Measurements from ENCODE around the gene ASXL3. TPM values are rescaled to one million over a fixed set of nuclear protein-coding genes. Genes with fewer than 3 reads are reported as not detected.

ASXL3 gene
- polyA plus RNA-seq, 3 donors: not detected

DNA sequence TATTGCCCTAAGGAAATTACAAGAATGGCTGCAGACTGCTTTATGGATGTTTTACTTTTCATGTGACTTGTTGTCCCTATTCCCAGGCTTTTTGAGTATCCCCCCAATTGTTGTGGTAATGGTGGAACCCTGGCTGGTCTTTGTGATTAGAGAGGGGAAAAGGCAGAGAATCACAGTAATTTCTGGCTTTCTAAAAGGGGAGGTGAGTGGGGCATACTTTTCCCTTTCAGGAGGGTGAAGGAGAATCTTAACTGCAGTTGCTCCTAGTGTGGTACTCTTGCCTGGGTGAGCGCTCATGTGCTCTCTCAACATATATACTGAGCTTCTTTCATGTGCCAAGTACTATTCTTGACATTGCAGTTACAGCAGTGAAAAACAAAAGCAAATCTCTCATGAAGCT, 69.3 kb downstream of the ASXL3 start:
- Mint-ChIP-seq H3K4me1 (no peaks in the 10 kb centered on the region), H3K4me3 (no peak overlapping the region), H3K9me3 (no peaks in the 10 kb centered on the region), H3K27me3 (ENCODE audit: low read depth in 3 of 3) (no peaks in the 10 kb centered on the region), H3K27ac (no peak overlapping the region), H3K36me3 (no peaks in the 10 kb centered on the region)
- DNase-seq: no peak
- Histone ChIP-seq H3K36me3 (replicated peaks in 1 of 2; ENCODE audit: control insufficient read depth in 1 of 2, insufficient read depth in 2 of 2, low read length in 2 of 2) (no peaks in the 10 kb centered on the region), H3K4me1 (ENCODE audit: control insufficient read depth in 1 of 2, insufficient read depth in 2 of 2, low read length in 2 of 2) (no peaks in the 10 kb centered on the region), H3K79me2 (ENCODE audit: insufficient read depth, low read length) (no peaks in the 10 kb centered on the region), H3K4me2 (replicated peaks; ENCODE audit: extremely low read depth, low read length, poor library complexity, severe bottlenecking) (no peak overlapping the region), H3K9ac (ENCODE audit: insufficient read depth, low read length, poor library complexity, severe bottlenecking) (no peak overlapping the region), H3K27ac (ENCODE audit: low read depth in 1 of 2, low read length in 2 of 2) (no peak overlapping the region), H2AFZ (ENCODE audit: insufficient read depth, low read depth, low read length, poor library complexity, severe bottlenecking) (no peak overlapping the region), H3K4me3 (replicated peaks in 1 of 3; ENCODE audit: low read depth in 2 of 3, low read length in 3 of 3) (no peak overlapping the region), H3K9me3 (replicated peaks in 1 of 2; ENCODE audit: control insufficient read depth in 1 of 2, insufficient read depth in 1 of 2, low read length in 2 of 2) (no peaks in the 10 kb centered on the region), H4K20me1 (ENCODE audit: insufficient read depth, low read length) (no peaks in the 10 kb centered on the region), H3K27me3 (ENCODE audit: control insufficient read depth in 2 of 2, insufficient read depth in 2 of 2, low read length in 2 of 2) (no peaks in the 10 kb centered on the region)
- TF ChIP-seq, protein P1, sequence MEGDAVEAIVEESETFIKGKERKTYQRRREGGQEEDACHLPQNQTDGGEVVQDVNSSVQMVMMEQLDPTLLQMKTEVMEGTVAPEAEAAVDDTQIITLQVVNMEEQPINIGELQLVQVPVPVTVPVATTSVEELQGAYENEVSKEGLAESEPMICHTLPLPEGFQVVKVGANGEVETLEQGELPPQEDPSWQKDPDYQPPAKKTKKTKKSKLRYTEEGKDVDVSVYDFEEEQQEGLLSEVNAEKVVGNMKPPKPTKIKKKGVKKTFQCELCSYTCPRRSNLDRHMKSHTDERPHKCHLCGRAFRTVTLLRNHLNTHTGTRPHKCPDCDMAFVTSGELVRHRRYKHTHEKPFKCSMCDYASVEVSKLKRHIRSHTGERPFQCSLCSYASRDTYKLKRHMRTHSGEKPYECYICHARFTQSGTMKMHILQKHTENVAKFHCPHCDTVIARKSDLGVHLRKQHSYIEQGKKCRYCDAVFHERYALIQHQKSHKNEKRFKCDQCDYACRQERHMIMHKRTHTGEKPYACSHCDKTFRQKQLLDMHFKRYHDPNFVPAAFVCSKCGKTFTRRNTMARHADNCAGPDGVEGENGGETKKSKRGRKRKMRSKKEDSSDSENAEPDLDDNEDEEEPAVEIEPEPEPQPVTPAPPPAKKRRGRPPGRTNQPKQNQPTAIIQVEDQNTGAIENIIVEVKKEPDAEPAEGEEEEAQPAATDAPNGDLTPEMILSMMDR (IDR thresholded peaks at IDR 0.05): no peak
- no CpG with 5 or more reads among the region's 1 CpG for WGBS (ENCODE audit: insufficient coverage)
- intact Hi-C loops (cut with micrococcal nuclease): no loop called here

DNA sequence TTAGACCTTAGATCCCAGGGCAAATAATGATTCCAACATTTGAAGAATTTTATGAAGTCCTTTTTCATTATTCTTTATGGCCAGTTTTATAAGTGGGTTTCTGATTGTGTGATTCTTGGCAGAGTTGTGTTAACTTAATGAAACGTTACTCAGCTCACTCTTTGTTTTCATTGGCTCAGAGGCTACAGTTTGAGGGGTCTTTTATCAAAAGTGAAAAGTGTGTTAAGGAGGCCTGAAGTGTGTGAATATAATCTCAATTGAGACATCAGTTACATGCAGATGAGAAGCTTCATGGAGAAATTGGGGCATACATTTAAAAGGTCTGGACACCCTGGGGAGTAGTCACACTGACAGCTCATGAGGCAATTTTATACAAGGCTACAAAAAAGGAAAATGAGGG, 74.6 kb downstream of the ASXL3 start:
- H3K9me3 ChIP-seq (replicated peaks in 1 of 2; ENCODE audit: control insufficient read depth in 1 of 2, insufficient read depth in 1 of 2, low read length in 2 of 2): no peaks in the 10 kb centered on the region
- H2AFZ ChIP-seq (ENCODE audit: insufficient read depth, low read depth, low read length, poor library complexity, severe bottlenecking): no peak overlapping the region
- 60% methylated on average over 1 of the region's 1 CpG for WGBS (ENCODE audit: insufficient coverage)
- Mint-ChIP-seq H3K27ac (no peak overlapping the region), H3K27me3 (ENCODE audit: low read depth in 3 of 3) (no peaks in the 10 kb centered on the region), H3K4me1 (no peaks in the 10 kb centered on the region), H3K9me3 (no peaks in the 10 kb centered on the region), H3K36me3 (no peaks in the 10 kb centered on the region), H3K4me3 (no peak overlapping the region)
- no peaks in the 10 kb centered on the region for H3K4me1 ChIP-seq (ENCODE audit: control insufficient read depth in 1 of 2, insufficient read depth in 2 of 2, low read length in 2 of 2)
- intact Hi-C loops (cut with micrococcal nuclease): no loop called here
- no peaks in the 10 kb centered on the region for H4K20me1 ChIP-seq (ENCODE audit: insufficient read depth, low read length)
- no peak overlapping the region for H3K4me2 ChIP-seq (replicated peaks; ENCODE audit: extremely low read depth, low read length, poor library complexity, severe bottlenecking)
- no peaks in the 10 kb centered on the region for H3K36me3 ChIP-seq (replicated peaks in 1 of 2; ENCODE audit: control insufficient read depth in 1 of 2, insufficient read depth in 2 of 2, low read length in 2 of 2)
- H3K79me2 ChIP-seq (ENCODE audit: insufficient read depth, low read length): no peaks in the 10 kb centered on the region
- TF ChIP-seq, protein P1 (IDR thresholded peaks at IDR 0.05): no peak
- H3K4me3 ChIP-seq (replicated peaks in 1 of 3; ENCODE audit: low read depth in 2 of 3, low read length in 3 of 3): no peak overlapping the region
- H3K27me3 ChIP-seq (ENCODE audit: control insufficient read depth in 2 of 2, insufficient read depth in 2 of 2, low read length in 2 of 2): no peaks in the 10 kb centered on the region
- no peak overlapping the region for H3K9ac ChIP-seq (ENCODE audit: insufficient read depth, low read length, poor library complexity, severe bottlenecking)
- H3K27ac ChIP-seq (ENCODE audit: low read depth in 1 of 2, low read length in 2 of 2): no peak overlapping the region
- no peak for DNase-seq
